ENCODE results near the gene RAB10. TPM values are rescaled to one million over a fixed set of nuclear protein-coding genes. Genes with fewer than 3 reads are reported as not detected.

RAB10 gene
- total RNA-seq, 1 donor from 2014 or later: 135 TPM

GRCh38 chr2:26017464-26018183 lies 16.3 kb upstream of the RAB10 start:
- Histone ChIP-seq H3K27me3 (no peaks in the 10 kb centered on the region), H3K27ac (peak overlapping the region; percentile 67), H3K4me3 (no peak overlapping the region), H3K36me3 (no peaks in the 10 kb centered on the region), H3K4me1 (peaks cover 20% of the 10 kb centered on the region), H3K9me3 (no peaks in the 10 kb centered on the region)
- intact Hi-C loops (cut with DNase I): no loop called here
- TF ChIP-seq POLR2A (IDR thresholded peaks at IDR 0.05) (no peak), POLR2AphosphoS5 (IDR thresholded peaks at IDR 0.05; ENCODE audit: insufficient read depth in 1 of 2, low read depth in 1 of 2) (no peak), CTCF (IDR thresholded peaks at IDR 0.05) (no peak)
- DNase-seq (ENCODE audit: extremely low spot score in 2 of 2): no peak

- no peak for DNase-seq (ENCODE audit: extremely low spot score in 2 of 2)
- TF ChIP-seq CTCF (IDR thresholded peaks at IDR 0.05) (no peak), POLR2AphosphoS5 (IDR thresholded peaks at IDR 0.05; ENCODE audit: insufficient read depth in 1 of 2, low read depth in 1 of 2) (peak; percentile 50 to 69), POLR2A (IDR thresholded peaks at IDR 0.05) (no peak)
- peak overlapping the region; percentile 67 for H3K27ac ChIP-seq
- no peak overlapping the region for H3K4me3 ChIP-seq
- intact Hi-C loops (cut with DNase I): no loop called here
- no peaks in the 10 kb centered on the region for H3K36me3 ChIP-seq
- no peaks in the 10 kb centered on the region for H3K27me3 ChIP-seq
- peaks cover 16% of the 10 kb centered on the region for H3K4me1 ChIP-seq
- H3K9me3 ChIP-seq: no peaks in the 10 kb centered on the region
Measured at GRCh38 chr2:26018184-26019055, 15.5 kb upstream of the RAB10 start.

GRCh38 chr2:26020231-26020640 lies 13.6 kb upstream of the RAB10 start:
- no peak for DNase-seq (ENCODE audit: extremely low spot score in 2 of 2)
- Histone ChIP-seq H3K9me3 (no peaks in the 10 kb centered on the region), H3K27ac (no peak overlapping the region), H3K4me3 (no peak overlapping the region), H3K4me1 (peaks cover 16% of the 10 kb centered on the region), H3K27me3 (no peaks in the 10 kb centered on the region), H3K36me3 (no peaks in the 10 kb centered on the region)
- intact Hi-C loops (cut with DNase I): no loop called here
- no peak for TF ChIP-seq POLR2A (IDR thresholded peaks at IDR 0.05)
- TF ChIP-seq CTCF (IDR thresholded peaks at IDR 0.05): no peak
- TF ChIP-seq POLR2AphosphoS5 (IDR thresholded peaks at IDR 0.05; ENCODE audit: insufficient read depth in 1 of 2, low read depth in 1 of 2): no peak

- Histone ChIP-seq H3K27me3 (no peaks in the 10 kb centered on the region), H3K36me3 (no peaks in the 10 kb centered on the region), H3K9me3 (no peaks in the 10 kb centered on the region), H3K4me3 (no peak overlapping the region), H3K4me1 (no peaks in the 10 kb centered on the region), H3K27ac (no peak overlapping the region)
- TF ChIP-seq POLR2A (IDR thresholded peaks at IDR 0.05): no peak
- no peak for TF ChIP-seq CTCF (IDR thresholded peaks at IDR 0.05)
- no peak for TF ChIP-seq POLR2AphosphoS5 (IDR thresholded peaks at IDR 0.05; ENCODE audit: insufficient read depth in 1 of 2, low read depth in 1 of 2)
- DNase-seq (ENCODE audit: extremely low spot score in 2 of 2): no peak
- intact Hi-C loops (cut with DNase I): no loop called here
Measured at GRCh38 chr2:26024260-26024659, 9.6 kb upstream of the RAB10 start.
